SH-SY5Y (cell line): ENCODE data around the gene ERMP1.

ENCODE experiments used
- GATA2 ChIP-seq: IDR thresholded peaks from 2 replicates; pipeline ENCODE4 v1.6.1; 2011; ENCODE audit warnings: mild to moderate bottlenecking, low read depth, low read length
- GATA3 ChIP-seq: IDR thresholded peaks from 2 replicates; pipeline ENCODE4 v1.6.1; 2011; ENCODE audit warnings: low read depth, mild to moderate bottlenecking, low read length, moderate library complexity

DNA sequence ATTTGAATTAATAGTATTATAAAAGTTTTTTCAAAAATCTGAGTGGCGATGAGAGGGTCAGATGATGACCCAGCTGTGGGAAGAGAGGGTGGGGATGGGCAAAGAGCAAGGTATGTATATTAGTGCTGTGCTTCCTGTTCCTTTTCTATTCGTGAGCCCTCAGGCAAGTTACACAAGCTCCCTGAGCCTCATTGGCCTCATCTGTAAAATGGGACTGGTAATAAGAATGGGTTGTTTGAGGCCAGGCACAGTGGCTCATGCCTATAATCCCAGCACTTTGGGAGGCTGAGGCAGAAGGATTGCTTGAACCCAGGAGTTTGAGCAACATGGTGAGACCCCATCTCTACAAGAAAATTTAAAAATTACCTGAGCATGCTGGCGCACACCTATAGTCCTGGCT lies 33.8 kb upstream of the ERMP1 start:
- no peak for TF ChIP-seq GATA2
- no peak for TF ChIP-seq GATA3
